Measurements from ENCODE around the gene CACNA1H. TPM values are rescaled to one million over a fixed set of nuclear protein-coding genes. Genes with fewer than 3 reads are reported as not detected.
"Not testable (repeated sequence)": the region's sequence is repeated elsewhere in the genome, so short reads cannot be mapped to it uniquely, and the experiment has no call there.

Gene CACNA1H
- total RNA-seq, 1 experiment from 2014 or later: not detected

GRCh38 chr16:1265090-1265630 is 112.3 kb downstream of the CACNA1H start:
- DNase-seq (ENCODE audit: low read depth): no peak

GRCh38 chr16:1265826-1266225 is 112.9 kb downstream of the CACNA1H start:
- no peak for DNase-seq (ENCODE audit: low read depth)

GRCh38 chr16:1269418-1269817 is 116.5 kb downstream of the CACNA1H start:
- not testable (repeated sequence) for DNase-seq (ENCODE audit: low read depth)

GRCh38 chr16:1271380-1271723 is 118.4 kb downstream of the CACNA1H start:
- DNase-seq (ENCODE audit: low read depth): no peak

Other genes with a start within 250 kb of the CACNA1H start
- gene LMF1, start 182.1 kb upstream of the CACNA1H start, total RNA-seq (2014; rRNA removed; shearing (Covaris generic)): 16.0 and 20.4 TPM in 2 replicates
- gene SOX8, start 171.3 kb upstream of the CACNA1H start, total RNA-seq (2014; rRNA removed; shearing (Covaris generic)): 0.10 TPM in 1 of 2 replicates, not detected in the other
- not detected in 2 replicates for gene SSTR5, start 80.4 kb upstream of the CACNA1H start, total RNA-seq (2014; rRNA removed; shearing (Covaris generic))
- not detected in 2 replicates for gene C1QTNF8, start 56.9 kb upstream of the CACNA1H start, total RNA-seq (2014; rRNA removed; shearing (Covaris generic))
- gene TPSG1, start 72.2 kb downstream of the CACNA1H start, total RNA-seq (2014; rRNA removed; shearing (Covaris generic)): 0.24 TPM in 1 of 2 replicates, not detected in the other
- gene TPSB2, start 77.1 kb downstream of the CACNA1H start, total RNA-seq (2014; rRNA removed; shearing (Covaris generic)): not detected in 2 replicates
- gene TPSAB1, start 87.6 kb downstream of the CACNA1H start, total RNA-seq (2014; rRNA removed; shearing (Covaris generic)): 0.39 and 0.72 TPM in 2 replicates
- gene TPSD1, start 103.0 kb downstream of the CACNA1H start, total RNA-seq (2014; rRNA removed; shearing (Covaris generic)): not detected in 2 replicates
- gene UBE2I, start 156.5 kb downstream of the CACNA1H start, total RNA-seq (2014; rRNA removed; shearing (Covaris generic)): 50.4 and 53.6 TPM in 2 replicates
- 1.2 and 2.4 TPM in 2 replicates for gene BAIAP3, start 180.5 kb downstream of the CACNA1H start, total RNA-seq (2014; rRNA removed; shearing (Covaris generic))
- gene TSR3, start 198.8 kb downstream of the CACNA1H start, total RNA-seq (2014; rRNA removed; shearing (Covaris generic)): 50.0 and 65.5 TPM in 2 replicates
- gene GNPTG, start 198.8 kb downstream of the CACNA1H start, total RNA-seq (2014; rRNA removed; shearing (Covaris generic)): 27.8 and 42.1 TPM in 2 replicates